Measurements from ENCODE around the gene SYP. TPM values are rescaled to one million over a fixed set of nuclear protein-coding genes. Genes with fewer than 3 reads are reported as not detected.

SYP gene
- total RNA-seq, 2 donors from 2014 or later = 0.55 to 5.2 TPM

DNA sequence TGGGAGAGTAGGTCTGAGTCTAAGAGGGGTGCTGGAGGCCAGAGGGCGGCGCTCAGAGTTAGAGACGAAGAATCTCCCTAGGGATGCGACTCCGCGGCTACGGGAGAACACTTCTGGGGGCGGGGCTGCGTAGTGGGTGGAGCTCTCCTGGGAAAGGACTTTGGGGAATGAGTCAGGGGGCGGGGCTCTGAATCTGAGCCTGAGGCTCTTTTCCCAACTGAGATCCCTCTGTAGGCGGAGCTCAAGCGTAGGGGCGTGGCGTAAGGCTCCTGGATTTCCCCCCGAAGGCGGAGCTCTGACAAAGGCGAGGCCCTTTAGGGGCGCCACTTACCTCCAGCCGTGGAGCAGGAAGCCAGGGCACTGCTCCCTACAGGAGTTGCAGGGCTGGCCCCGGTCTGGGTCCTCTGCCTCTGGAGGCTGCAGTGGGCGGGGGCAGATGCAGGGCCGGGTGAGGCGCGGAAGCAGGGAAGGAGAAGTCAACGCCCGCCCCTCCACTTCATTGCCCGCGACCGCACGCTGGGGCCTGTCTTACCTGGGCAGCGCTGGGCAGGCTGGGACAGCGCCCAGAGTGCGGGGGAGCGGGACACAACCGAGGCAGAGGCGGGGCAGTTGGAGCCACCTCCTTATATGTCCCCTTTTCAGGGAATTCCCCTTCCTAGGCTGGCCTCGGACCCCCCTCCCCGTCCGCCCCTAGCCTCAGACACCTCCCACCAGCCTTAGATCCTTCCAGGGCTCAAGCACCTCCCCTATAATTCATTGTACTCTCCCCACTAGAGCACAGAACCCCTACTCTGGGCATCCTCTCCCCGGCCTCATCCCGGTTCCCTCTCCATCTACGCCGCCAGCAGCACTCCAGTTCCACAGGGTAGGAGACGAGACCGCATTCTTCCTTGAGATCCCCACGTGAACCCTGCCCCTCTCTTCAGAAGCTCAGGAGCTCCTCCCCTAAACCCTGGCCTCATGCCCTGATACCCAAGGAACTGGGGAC lies 15.4 kb downstream of the SYP start:
- peak; percentile 90 for DNase-seq (ENCODE audit: low spot score)
- TF ChIP-seq POLR2A (IDR thresholded peaks at IDR 0.05) (peak; percentile 80), POLR2AphosphoS5 (IDR thresholded peaks at IDR 0.05) (peak; percentile 83)
- TF ChIP-seq, protein P1, sequence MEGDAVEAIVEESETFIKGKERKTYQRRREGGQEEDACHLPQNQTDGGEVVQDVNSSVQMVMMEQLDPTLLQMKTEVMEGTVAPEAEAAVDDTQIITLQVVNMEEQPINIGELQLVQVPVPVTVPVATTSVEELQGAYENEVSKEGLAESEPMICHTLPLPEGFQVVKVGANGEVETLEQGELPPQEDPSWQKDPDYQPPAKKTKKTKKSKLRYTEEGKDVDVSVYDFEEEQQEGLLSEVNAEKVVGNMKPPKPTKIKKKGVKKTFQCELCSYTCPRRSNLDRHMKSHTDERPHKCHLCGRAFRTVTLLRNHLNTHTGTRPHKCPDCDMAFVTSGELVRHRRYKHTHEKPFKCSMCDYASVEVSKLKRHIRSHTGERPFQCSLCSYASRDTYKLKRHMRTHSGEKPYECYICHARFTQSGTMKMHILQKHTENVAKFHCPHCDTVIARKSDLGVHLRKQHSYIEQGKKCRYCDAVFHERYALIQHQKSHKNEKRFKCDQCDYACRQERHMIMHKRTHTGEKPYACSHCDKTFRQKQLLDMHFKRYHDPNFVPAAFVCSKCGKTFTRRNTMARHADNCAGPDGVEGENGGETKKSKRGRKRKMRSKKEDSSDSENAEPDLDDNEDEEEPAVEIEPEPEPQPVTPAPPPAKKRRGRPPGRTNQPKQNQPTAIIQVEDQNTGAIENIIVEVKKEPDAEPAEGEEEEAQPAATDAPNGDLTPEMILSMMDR (IDR thresholded peaks at IDR 0.05) = peak in 2 of 4 experiments; percentile 4 to 26
- Histone ChIP-seq H3K9me3 (no peaks in the 10 kb centered on the region), H3K4me1 (replicated peaks) (no peaks in the 10 kb centered on the region), H3K27me3 (replicated peaks; ENCODE audit: insufficient read depth) (no peaks in the 10 kb centered on the region), H3K4me3 (peak overlapping the region; percentile 30 to 41), H3K27ac (peak overlapping the region; percentile 74 to 80), H3K36me3 (no peaks in the 10 kb centered on the region)
- intact Hi-C loops (cut with DNase I) = no loop called here
- WGBS = 7% methylated on average over 37 of the region's 46 CpGs

DNA sequence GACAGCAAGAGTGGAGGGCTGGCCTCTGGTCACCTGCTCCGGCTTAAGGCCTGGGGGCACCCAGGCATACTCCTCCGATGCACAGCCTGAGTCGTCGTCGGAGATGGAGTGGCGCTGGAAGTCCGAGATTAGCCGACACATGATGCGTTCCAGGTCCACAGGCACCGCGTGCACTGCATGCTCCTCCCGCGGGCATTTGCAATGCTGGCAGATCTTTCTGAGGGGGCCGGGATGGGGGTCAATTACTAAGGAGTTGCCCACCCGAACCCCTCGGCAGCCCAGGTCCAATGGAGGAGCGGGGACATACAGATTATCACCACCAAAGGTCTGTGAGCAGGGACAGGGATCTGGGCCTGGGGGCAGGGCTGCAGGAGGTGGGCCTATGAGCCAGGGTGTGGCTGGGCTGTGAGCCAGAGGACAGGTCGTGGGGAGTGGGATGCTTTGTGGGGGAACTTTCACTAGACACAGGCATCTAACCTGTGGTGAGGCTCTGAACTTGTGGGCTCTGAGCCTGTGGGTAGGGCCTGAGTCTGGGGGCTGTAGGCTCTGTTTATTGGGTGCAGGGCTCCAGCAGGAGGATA lies 16.2 kb downstream of the SYP start:
- intact Hi-C loops (cut with DNase I) = no loop called here
- DNase-seq (ENCODE audit: low spot score) = no peak
- TF ChIP-seq POLR2A (IDR thresholded peaks at IDR 0.05) = no peak
- TF ChIP-seq POLR2AphosphoS5 (IDR thresholded peaks at IDR 0.05) = no peak
- TF ChIP-seq, protein P1 (IDR thresholded peaks at IDR 0.05) = no peak
- 84% methylated on average over 16 of the region's 18 CpGs for WGBS
- no peak overlapping the region for H3K4me3 ChIP-seq
- no peaks in the 10 kb centered on the region for H3K4me1 ChIP-seq (replicated peaks)
- peak overlapping the region; percentile 51 to 74 for H3K27ac ChIP-seq
- no peaks in the 10 kb centered on the region for H3K27me3 ChIP-seq (replicated peaks; ENCODE audit: insufficient read depth)
- no peaks in the 10 kb centered on the region for H3K36me3 ChIP-seq
- no peaks in the 10 kb centered on the region for H3K9me3 ChIP-seq

DNA sequence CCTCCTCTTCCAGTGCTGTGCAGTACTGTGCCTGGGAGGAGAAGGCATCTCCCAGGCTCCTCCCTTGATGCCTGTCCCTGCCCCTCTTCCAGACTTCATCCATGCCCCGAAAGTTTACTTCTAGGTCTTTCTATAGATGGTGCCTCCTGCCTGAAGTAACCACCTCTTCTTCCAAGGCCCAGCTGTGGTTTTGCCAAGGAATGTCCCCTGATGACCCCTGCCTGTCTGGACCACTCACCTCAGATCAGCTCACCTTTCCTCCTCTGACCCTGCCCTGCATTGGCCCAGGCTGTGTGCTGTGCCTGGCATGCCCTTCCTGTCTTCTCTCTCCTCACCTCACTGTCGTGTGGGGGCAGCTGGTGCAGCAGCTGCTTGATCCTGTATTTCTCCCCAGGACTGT lies 20.6 kb downstream of the SYP start:
- H3K27me3 ChIP-seq (replicated peaks; ENCODE audit: insufficient read depth) = no peaks in the 10 kb centered on the region
- no peaks in the 10 kb centered on the region for H3K9me3 ChIP-seq
- intact Hi-C loops (cut with DNase I) = no loop called here
- no peak overlapping the region for H3K4me3 ChIP-seq
- no peaks in the 10 kb centered on the region for H3K36me3 ChIP-seq
- H3K4me1 ChIP-seq (replicated peaks) = no peaks in the 10 kb centered on the region
- DNase-seq (ENCODE audit: low spot score) = no peak
- no peak for TF ChIP-seq POLR2AphosphoS5 (IDR thresholded peaks at IDR 0.05)
- 84% methylated on average over 2 of the region's 2 CpGs for WGBS
- no peak overlapping the region for H3K27ac ChIP-seq

DNA sequence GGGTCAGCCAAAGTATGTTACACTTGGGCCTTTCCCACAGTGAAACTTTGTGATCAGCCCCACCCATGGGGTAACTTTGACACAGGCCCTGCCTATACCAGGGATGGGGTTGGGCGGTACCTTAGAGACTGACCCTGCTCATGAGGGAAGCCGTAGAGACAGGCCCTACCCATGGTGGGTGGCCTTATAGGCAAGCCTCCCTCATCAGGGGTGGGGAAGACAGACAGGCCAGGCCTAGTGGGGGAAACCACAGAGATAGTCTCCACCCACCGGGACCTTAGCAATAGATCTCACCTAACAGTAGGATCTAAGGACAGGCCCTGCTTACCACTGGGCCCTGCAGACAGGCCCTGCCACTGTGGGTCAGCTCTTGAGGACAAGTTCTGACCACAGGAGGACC lies 21.5 kb downstream of the SYP start:
- H3K4me1 ChIP-seq (replicated peaks) = no peaks in the 10 kb centered on the region
- DNase-seq (ENCODE audit: low spot score) = no peak
- no peaks in the 10 kb centered on the region for H3K36me3 ChIP-seq
- no peaks in the 10 kb centered on the region for H3K27me3 ChIP-seq (replicated peaks; ENCODE audit: insufficient read depth)
- no peaks in the 10 kb centered on the region for H3K9me3 ChIP-seq
- H3K27ac ChIP-seq = no peak overlapping the region
- TF ChIP-seq POLR2AphosphoS5 (IDR thresholded peaks at IDR 0.05) (no peak), POLR2A (IDR thresholded peaks at IDR 0.05) (no peak)
- WGBS = 93% methylated on average over 3 of the region's 3 CpGs
- H3K4me3 ChIP-seq = no peak overlapping the region
- intact Hi-C loops (cut with DNase I) = no loop called here

GRCh38 chrX:49177873-49178480 lies 22.0 kb downstream of the SYP start:
- H3K9me3 ChIP-seq = no peaks in the 10 kb centered on the region
- TF ChIP-seq, protein P1 (IDR thresholded peaks at IDR 0.05) = peak in 1 of 4 experiments; percentile 2
- TF ChIP-seq POLR2AphosphoS5 (IDR thresholded peaks at IDR 0.05) = no peak
- H3K27me3 ChIP-seq (replicated peaks; ENCODE audit: insufficient read depth) = no peaks in the 10 kb centered on the region
- WGBS = 86% methylated on average over 12 of the region's 23 CpGs
- no peak overlapping the region for H3K27ac ChIP-seq
- DNase-seq (ENCODE audit: low spot score) = no peak
- H3K36me3 ChIP-seq = no peaks in the 10 kb centered on the region
- intact Hi-C loops (cut with DNase I) = no loop called here
- H3K4me3 ChIP-seq = no peak overlapping the region
- no peaks in the 10 kb centered on the region for H3K4me1 ChIP-seq (replicated peaks)

All from prostate gland (tissue), 2 donors.